ENCODE results near the gene DPM2. TPM values are rescaled to one million over a fixed set of nuclear protein-coding genes. Genes with fewer than 3 reads are reported as not detected.
A peak's percentile ranks its signal among the peaks of the same experiment; 100 is the strongest.

DPM2 gene
- total and polyA plus RNA-seq, 3 donors from 2014 or later: 33.5 to 46.6 (median 36.4) TPM

- Histone ChIP-seq H3K27ac (peak overlapping the region; percentile 37 to 65), H3K36me3 (ENCODE audit: low read depth, missing control alignments) (no peaks in the 10 kb centered on the region), H3K4me3 (no peak overlapping the region), H3K4me1 (peaks cover 89% of the 10 kb centered on the region), H3K27me3 (no peaks in the 10 kb centered on the region), H3K9me3 (no peaks in the 10 kb centered on the region)
- no peak for DNase-seq
- WGBS, 2 donors: 47 to 52% methylated on average over 7 to 17 of the region's 17 CpGs
- intact Hi-C loops (cut with DNase I; ENCODE audit: low total_unique reads): no loop called here
- TF ChIP-seq POLR2A (IDR thresholded peaks at IDR 0.05) (no peak), CTCF (IDR thresholded peaks at IDR 0.05) (no peak)
These were observed 35.7 kb upstream of the DPM2 start for GRCh38 chr9:127973169-127974000.

GRCh38 chr9:127972236-127972871, 34.7 kb upstream of the DPM2 start:
- peak overlapping the region; percentile 37 to 65 for H3K27ac ChIP-seq
- TF ChIP-seq POLR2A (IDR thresholded peaks at IDR 0.05) (no peak), CTCF (IDR thresholded peaks at IDR 0.05) (no peak)
- H3K4me3 ChIP-seq: no peak overlapping the region
- no peaks in the 10 kb centered on the region for H3K27me3 ChIP-seq
- no peaks in the 10 kb centered on the region for H3K9me3 ChIP-seq
- H3K4me1 ChIP-seq: peaks cover 94% of the 10 kb centered on the region
- H3K36me3 ChIP-seq (ENCODE audit: low read depth, missing control alignments): no peaks in the 10 kb centered on the region
- 27 to 66% methylated on average over 6 to 8 of the region's 12 CpGs for WGBS, 2 donors
- intact Hi-C loops (cut with DNase I; ENCODE audit: low total_unique reads): no loop called here
- DNase-seq: peak; percentile 84

- H3K27ac ChIP-seq: peak overlapping the region; percentile 37 to 65
- intact Hi-C loops (cut with DNase I; ENCODE audit: low total_unique reads): no loop called here
- no peak for DNase-seq
- 33 to 50% methylated on average over 19 to 20 of the region's 20 CpGs for WGBS, 2 donors
- TF ChIP-seq POLR2A (IDR thresholded peaks at IDR 0.05) (no peak), CTCF (IDR thresholded peaks at IDR 0.05) (no peak)
- no peak overlapping the region for H3K4me3 ChIP-seq
- H3K27me3 ChIP-seq: no peaks in the 10 kb centered on the region
- no peaks in the 10 kb centered on the region for H3K9me3 ChIP-seq
- no peaks in the 10 kb centered on the region for H3K36me3 ChIP-seq (ENCODE audit: low read depth, missing control alignments)
- peaks cover 96% of the 10 kb centered on the region for H3K4me1 ChIP-seq
These were observed 33.9 kb upstream of the DPM2 start for GRCh38 chr9:127971357-127972235.

- H3K4me3 ChIP-seq: no peak overlapping the region
- no peaks in the 10 kb centered on the region for H3K27me3 ChIP-seq
- TF ChIP-seq CTCF (IDR thresholded peaks at IDR 0.05) (no peak), POLR2A (IDR thresholded peaks at IDR 0.05) (no peak)
- no peaks in the 10 kb centered on the region for H3K36me3 ChIP-seq (ENCODE audit: low read depth, missing control alignments)
- 66 to 77% methylated on average over 16 of the region's 16 CpGs for WGBS, 2 donors
- H3K27ac ChIP-seq: peak overlapping the region in 1 of 2 donors; percentile 37
- intact Hi-C loops (cut with DNase I; ENCODE audit: low total_unique reads): no loop called here
- no peak for DNase-seq
- H3K9me3 ChIP-seq: no peaks in the 10 kb centered on the region
- peaks cover 96% of the 10 kb centered on the region for H3K4me1 ChIP-seq
These were observed 33.0 kb upstream of the DPM2 start for GRCh38 chr9:127970401-127971313.
